Endothelial cell of umbilical vein (primary cell): Measurements from ENCODE around the gene RNASET2.

Source experiments
- CTCF ChIP-seq, 2 donors: IDR thresholded peaks; 1 replicate in 1 of 2; 2 replicates in 1 of 2; pipeline ENCODE4 v1.5.1; 2011; ENCODE audit warnings: low read length in 2 of 2, mild to moderate bottlenecking in 2 of 2, moderate library complexity in 2 of 2, control low read depth in 1 of 2, inconsistent platforms in 1 of 2, low read depth in 1 of 2; ENCODE audit not compliant: insufficient read depth in 1 of 2; ENCODE audit errors: extremely low read depth in 1 of 2
- EZH2 ChIP-seq: IDR thresholded peaks from 2 replicates; pipeline ENCODE4 v1.6.1; 2012; ENCODE audit warnings: borderline replicate concordance, low read depth, mild to moderate bottlenecking, moderate library complexity, low read length, inconsistent platforms; ENCODE audit not compliant: severe bottlenecking
- FOS ChIP-seq: IDR thresholded peaks from 2 replicates; pipeline ENCODE4 v1.6.1; 2011; ENCODE audit warnings: mild to moderate bottlenecking, low read length, moderate library complexity, borderline replicate concordance; ENCODE audit not compliant: insufficient read depth
- GATA2 ChIP-seq: IDR thresholded peaks from 2 replicates; pipeline ENCODE4 v1.7.0; 2011; ENCODE audit warnings: low read depth, mild to moderate bottlenecking, moderate library complexity, mixed read lengths, low read length; ENCODE audit not compliant: insufficient read length, insufficient read depth
- JUN ChIP-seq: IDR thresholded peaks from 2 replicates; pipeline ENCODE4 v1.6.1; 2011; ENCODE audit warnings: borderline replicate concordance, low read depth; ENCODE audit not compliant: insufficient read length, insufficient read depth
- MAX ChIP-seq: IDR thresholded peaks from 2 replicates; pipeline ENCODE4 v1.6.1; 2011; ENCODE audit not compliant: insufficient read depth, insufficient read length
- MYC ChIP-seq: IDR thresholded peaks from one replicate; pipeline ENCODE4 v1.6.1; 2011; ENCODE audit warnings: mild to moderate bottlenecking, low read depth, low read length
- POLR2A ChIP-seq: IDR thresholded peaks from 2 replicates; pipeline ENCODE4 v1.6.1; 2012; ENCODE audit warnings: low read depth, mild to moderate bottlenecking, control low read depth, low read length
- POLR2AphosphoS5 ChIP-seq: IDR thresholded peaks from 2 replicates; pipeline ENCODE4 v1.6.1; 2012; ENCODE audit warnings: low read depth, mild to moderate bottlenecking, control low read depth, low read length, moderate library complexity; ENCODE audit not compliant: insufficient read depth

GRCh38 chr6:166921570-166921969, 34.8 kb downstream of the RNASET2 start:
- TF ChIP-seq POLR2A: no peak
- TF ChIP-seq CTCF (IDR thresholded peaks at IDR 0.05; ENCODE audit: extremely low read depth in 1 of 2, insufficient read depth in 1 of 2, low read depth in 1 of 2, low read length in 2 of 2): no peak
- TF ChIP-seq POLR2AphosphoS5: no peak
- TF ChIP-seq EZH2: no peak
- no peak for TF ChIP-seq JUN
- no peak for TF ChIP-seq MAX
- TF ChIP-seq GATA2: no peak
- TF ChIP-seq MYC: no peak
- TF ChIP-seq FOS: no peak
